ENCODE data around the gene TBK1. TPM values are rescaled to one million over a fixed set of nuclear protein-coding genes. Genes with fewer than 3 reads are reported as not detected.

Gene TBK1
- total and polyA plus RNA-seq, 9 of the 15 experiments (the other 6 are each of a cell fraction or from before 2014, with no cell fraction given) = 20.4 to 42.0 (median 27.8) TPM

- no peak for TF ChIP-seq SPI1 (IDR thresholded peaks at IDR 0.05; ENCODE audit: borderline replicate concordance, low read depth, low read length)
- TF ChIP-seq GTF2A2 (tag; IDR thresholded peaks at IDR 0.05) = no peak; the same call in 1 of the 2 replicates
- no peak for TF ChIP-seq RBBP5 (IDR thresholded peaks at IDR 0.05; ENCODE audit: borderline replicate concordance, insufficient read depth, low read length, poor library complexity, severe bottlenecking)
- TF ChIP-seq KAT2B (IDR thresholded peaks at IDR 0.05; ENCODE audit: low read depth, low read length) = no peak
- peak; percentile 89 for TF ChIP-seq ARID4B (CRISPR knock-in tag; IDR thresholded peaks at IDR 0.05)
- TF ChIP-seq ERF (CRISPR knock-in tag; IDR thresholded peaks at IDR 0.05) = peak; percentile 73; the same call in 1 of the 2 replicates
- peak; percentile 48; the same call in 1 of the 2 replicates for TF ChIP-seq SMARCA4 (IDR thresholded peaks at IDR 0.05)
- no peak; the same call in 1 of the 2 replicates for TF ChIP-seq ZNF431 (CRISPR knock-in tag; IDR thresholded peaks at IDR 0.05)
- TF ChIP-seq TCF7L2 (IDR thresholded peaks at IDR 0.05; ENCODE audit: low read depth, low read length) = no peak
- TF ChIP-seq HDAC3 (IDR thresholded peaks at IDR 0.05; ENCODE audit: borderline replicate concordance, partially characterized antibody) = no peak
- 0 out of 2 replicates have a peak, but pooled peaks have one; percentile 76 for TF ChIP-seq HNRNPL (IDR thresholded peaks at IDR 0.05; ENCODE audit: low read depth, low read length)
- TF ChIP-seq FOXJ2 (tag; IDR thresholded peaks at IDR 0.05) = peak; percentile 53; the same call in 1 of the 2 replicates
- TF ChIP-seq, protein P1, sequence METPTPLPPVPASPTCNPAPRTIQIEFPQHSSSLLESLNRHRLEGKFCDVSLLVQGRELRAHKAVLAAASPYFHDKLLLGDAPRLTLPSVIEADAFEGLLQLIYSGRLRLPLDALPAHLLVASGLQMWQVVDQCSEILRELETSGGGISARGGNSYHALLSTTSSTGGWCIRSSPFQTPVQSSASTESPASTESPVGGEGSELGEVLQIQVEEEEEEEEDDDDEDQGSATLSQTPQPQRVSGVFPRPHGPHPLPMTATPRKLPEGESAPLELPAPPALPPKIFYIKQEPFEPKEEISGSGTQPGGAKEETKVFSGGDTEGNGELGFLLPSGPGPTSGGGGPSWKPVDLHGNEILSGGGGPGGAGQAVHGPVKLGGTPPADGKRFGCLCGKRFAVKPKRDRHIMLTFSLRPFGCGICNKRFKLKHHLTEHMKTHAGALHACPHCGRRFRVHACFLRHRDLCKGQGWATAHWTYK (CRISPR knock-in tag; IDR thresholded peaks at IDR 0.05) = peak; percentile 49; the same call in 1 of the 2 replicates
- 0 out of 2 replicates have a peak, but pooled peaks have one; percentile 35 for TF ChIP-seq NCOR1 (IDR thresholded peaks at IDR 0.05)
- TF ChIP-seq SREBF2 (CRISPR knock-in tag; IDR thresholded peaks at IDR 0.05) = no peak
- TF ChIP-seq HNRNPLL (IDR thresholded peaks at IDR 0.05; ENCODE audit: low read depth, low read length, poor library complexity, severe bottlenecking) = peak; percentile 94
- no peak for TF ChIP-seq CBX2 (IDR thresholded peaks at IDR 0.05; ENCODE audit: insufficient read depth, low read length, poor library complexity, severe bottlenecking)
- no peak for TF ChIP-seq U2AF1 (optimal IDR thresholded peaks at IDR 0.05; ENCODE audit: low read depth, low read length)
- TF ChIP-seq SOX6 (IDR thresholded peaks at IDR 0.05) = no peak
- TF ChIP-seq RB1 (IDR thresholded peaks at IDR 0.05; ENCODE audit: low read depth) = 0 out of 2 replicates have a peak, but pooled peaks have one; percentile 30
- peak; percentile 88 for TF ChIP-seq RNF2 (IDR thresholded peaks at IDR 0.05)
- TF ChIP-seq ARHGAP35 (IDR thresholded peaks at IDR 0.05; ENCODE audit: partially characterized antibody) = no peak
Measured at GRCh38 chr12:64404470-64405256, 47.3 kb upstream of the TBK1 start (continued).
